GM12801 (cell line): ENCODE results near the gene ZSCAN32.

Experiments used
- CTCF ChIP-seq: IDR thresholded peaks from one replicate; pipeline ENCODE4 v1.5.1; 2011; ENCODE audit warnings: control low read depth; ENCODE audit not compliant: insufficient read length; ENCODE audit errors: extremely low read depth

Gene ZSCAN32

GRCh38 chr16:3413730-3414379, 13.1 kb upstream of the ZSCAN32 start:
- no peak for TF ChIP-seq CTCF

- no peak for TF ChIP-seq CTCF
Measured at GRCh38 chr16:3408561-3409197, 7.9 kb upstream of the ZSCAN32 start.

GRCh38 chr16:3401719-3402397, 1.1 kb upstream of the ZSCAN32 start:
- TF ChIP-seq CTCF = no peak

- TF ChIP-seq CTCF = no peak
Measured at GRCh38 chr16:3400446-3400778, 392 bp downstream of the ZSCAN32 start.

GRCh38 chr16:3389663-3390338, 11.0 kb downstream of the ZSCAN32 start:
- TF ChIP-seq CTCF = no peak

GRCh38 chr16:3388325-3388724, 12.5 kb downstream of the ZSCAN32 start:
- TF ChIP-seq CTCF = no peak

GRCh38 chr16:3383045-3383448, 17.8 kb downstream of the ZSCAN32 start:
- no peak for TF ChIP-seq CTCF
